ENCODE measurements around the gene MYO7B. TPM values are rescaled to one million over a fixed set of nuclear protein-coding genes. Genes with fewer than 3 reads are reported as not detected.

Gene MYO7B
- polyA plus RNA-seq, 2 of the 4 experiments (the other 2 are of a cell fraction) = 0.04 to 0.09 TPM

DNA sequence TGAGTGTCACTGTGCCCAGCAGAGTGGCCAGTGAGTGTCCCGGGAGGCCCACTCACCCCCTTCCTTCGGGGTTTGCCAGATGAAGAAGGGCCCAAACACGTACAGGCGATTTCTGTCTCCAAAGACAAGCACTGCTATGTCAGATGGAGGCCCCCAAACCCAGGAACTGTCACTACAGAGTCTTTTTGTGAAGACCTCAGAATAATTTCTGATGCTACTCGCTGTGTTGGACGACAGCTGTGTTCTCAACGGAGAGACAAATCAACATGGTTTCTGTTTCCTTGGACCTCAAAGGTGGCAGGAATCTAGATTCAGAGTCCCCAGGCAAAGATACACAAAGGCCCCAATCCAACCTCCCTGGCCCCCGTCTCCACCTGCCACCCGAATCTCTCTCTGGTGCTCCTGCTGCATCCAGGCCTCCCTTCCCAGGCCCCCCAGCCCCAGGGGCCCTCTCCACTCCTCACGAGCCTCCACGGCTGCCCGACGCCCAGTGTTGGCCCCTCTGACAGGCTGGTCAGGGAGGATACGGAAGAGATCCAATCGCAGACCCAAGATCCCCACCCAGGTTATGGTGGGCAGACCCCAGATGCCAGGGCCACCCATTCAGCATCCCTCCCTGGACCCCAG is 108.1 kb downstream of the MYO7B start (continued):
- TF ChIP-seq, protein P1, sequence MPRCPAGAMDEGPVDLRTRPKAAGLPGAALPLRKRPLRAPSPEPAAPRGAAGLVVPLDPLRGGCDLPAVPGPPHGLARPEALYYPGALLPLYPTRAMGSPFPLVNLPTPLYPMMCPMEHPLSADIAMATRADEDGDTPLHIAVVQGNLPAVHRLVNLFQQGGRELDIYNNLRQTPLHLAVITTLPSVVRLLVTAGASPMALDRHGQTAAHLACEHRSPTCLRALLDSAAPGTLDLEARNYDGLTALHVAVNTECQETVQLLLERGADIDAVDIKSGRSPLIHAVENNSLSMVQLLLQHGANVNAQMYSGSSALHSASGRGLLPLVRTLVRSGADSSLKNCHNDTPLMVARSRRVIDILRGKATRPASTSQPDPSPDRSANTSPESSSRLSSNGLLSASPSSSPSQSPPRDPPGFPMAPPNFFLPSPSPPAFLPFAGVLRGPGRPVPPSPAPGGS (IDR thresholded peaks at IDR 0.05) = no peak
- no peak for TF ChIP-seq JUNB (IDR thresholded peaks at IDR 0.05)

DNA sequence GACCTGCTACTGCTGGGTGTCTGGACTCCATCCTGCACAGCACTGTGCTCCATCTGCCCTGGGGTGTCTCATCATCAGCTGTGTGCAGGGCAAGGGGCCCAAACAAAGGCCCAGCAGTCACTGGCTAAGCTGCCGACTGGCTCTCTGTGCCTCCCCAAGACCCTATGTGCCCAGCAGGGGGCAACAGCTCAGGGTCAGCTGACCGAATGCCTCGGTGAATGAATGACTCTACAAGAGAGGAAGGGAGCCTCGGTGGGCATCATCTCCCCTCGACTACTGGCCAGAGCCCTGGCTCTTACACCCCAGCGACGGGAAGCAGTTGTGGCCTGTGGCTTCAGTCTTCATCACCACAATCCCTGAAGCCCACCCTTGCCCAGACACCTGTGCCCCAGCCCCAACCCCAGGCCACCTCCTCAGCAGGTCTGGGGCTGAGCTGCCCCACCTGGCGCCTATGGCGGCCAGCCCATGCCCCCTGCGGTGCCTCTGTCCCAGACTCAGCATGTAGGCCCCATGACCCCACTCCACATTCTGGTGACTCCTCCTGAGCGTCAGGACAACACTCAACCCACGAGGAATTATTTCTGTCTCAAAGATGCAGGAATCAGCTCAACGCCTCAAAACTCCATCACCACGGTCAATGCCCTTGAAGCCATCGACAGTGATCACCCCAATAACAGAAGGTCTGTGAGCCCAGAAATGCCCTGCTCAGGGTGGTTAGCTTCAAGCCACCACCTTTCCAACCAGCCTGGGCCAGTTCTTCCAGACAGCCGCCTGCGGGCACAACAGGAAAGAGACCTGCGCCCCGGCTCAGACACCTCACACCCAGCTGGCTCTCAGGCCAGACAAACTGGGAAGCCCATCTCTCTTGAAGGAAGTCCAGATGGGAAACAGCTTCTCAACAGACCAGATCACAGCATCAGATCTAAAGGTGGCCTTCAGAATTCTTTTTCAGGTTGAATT is 108.9 kb downstream of the MYO7B start:
- POLR2A ChIA-PET = no interaction called here
- TF ChIP-seq EHF (CRISPR knock-in tag; IDR thresholded peaks at IDR 0.05) (no peak), RARB (CRISPR knock-in tag; IDR thresholded peaks at IDR 0.05) (no peak)
- TF ChIP-seq, protein P2, sequence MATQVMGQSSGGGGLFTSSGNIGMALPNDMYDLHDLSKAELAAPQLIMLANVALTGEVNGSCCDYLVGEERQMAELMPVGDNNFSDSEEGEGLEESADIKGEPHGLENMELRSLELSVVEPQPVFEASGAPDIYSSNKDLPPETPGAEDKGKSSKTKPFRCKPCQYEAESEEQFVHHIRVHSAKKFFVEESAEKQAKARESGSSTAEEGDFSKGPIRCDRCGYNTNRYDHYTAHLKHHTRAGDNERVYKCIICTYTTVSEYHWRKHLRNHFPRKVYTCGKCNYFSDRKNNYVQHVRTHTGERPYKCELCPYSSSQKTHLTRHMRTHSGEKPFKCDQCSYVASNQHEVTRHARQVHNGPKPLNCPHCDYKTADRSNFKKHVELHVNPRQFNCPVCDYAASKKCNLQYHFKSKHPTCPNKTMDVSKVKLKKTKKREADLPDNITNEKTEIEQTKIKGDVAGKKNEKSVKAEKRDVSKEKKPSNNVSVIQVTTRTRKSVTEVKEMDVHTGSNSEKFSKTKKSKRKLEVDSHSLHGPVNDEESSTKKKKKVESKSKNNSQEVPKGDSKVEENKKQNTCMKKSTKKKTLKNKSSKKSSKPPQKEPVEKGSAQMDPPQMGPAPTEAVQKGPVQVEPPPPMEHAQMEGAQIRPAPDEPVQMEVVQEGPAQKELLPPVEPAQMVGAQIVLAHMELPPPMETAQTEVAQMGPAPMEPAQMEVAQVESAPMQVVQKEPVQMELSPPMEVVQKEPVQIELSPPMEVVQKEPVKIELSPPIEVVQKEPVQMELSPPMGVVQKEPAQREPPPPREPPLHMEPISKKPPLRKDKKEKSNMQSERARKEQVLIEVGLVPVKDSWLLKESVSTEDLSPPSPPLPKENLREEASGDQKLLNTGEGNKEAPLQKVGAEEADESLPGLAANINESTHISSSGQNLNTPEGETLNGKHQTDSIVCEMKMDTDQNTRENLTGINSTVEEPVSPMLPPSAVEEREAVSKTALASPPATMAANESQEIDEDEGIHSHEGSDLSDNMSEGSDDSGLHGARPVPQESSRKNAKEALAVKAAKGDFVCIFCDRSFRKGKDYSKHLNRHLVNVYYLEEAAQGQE (IDR thresholded peaks at IDR 0.05) = no peak

DNA sequence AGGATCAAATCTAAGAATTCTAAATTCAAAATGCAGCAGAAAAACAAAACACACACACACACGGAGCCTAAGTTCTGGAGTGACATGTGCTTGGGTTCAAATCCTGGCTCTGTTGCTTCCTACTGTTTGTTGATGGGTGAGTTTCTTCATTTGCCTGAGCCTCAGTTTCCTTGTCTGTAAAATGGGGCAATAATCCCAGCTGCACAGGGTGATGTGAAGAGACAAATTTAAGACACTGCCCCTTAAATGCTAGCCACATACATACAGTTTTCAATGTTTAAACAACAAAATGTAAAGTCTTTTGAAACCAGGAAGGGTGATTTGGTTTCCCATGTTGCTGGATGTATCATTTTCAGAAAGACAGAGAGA is 109.5 kb downstream of the MYO7B start:
- ATAC-seq (no peak), FAIRE-seq (no peak), DNase-seq (ENCODE audit: low read depth in 1 of 2, low spot score in 1 of 2) (no peak)
- TF ChIP-seq, protein P2 (IDR thresholded peaks at IDR 0.05) = no peak
- no peak for TF ChIP-seq RFX5 (IDR thresholded peaks at IDR 0.05)
- TF ChIP-seq CBX2 (IDR thresholded peaks at IDR 0.05; ENCODE audit: borderline replicate concordance, low read depth) = no peak
- no peak for TF ChIP-seq TP53 (CRISPR knock-in tag; IDR thresholded peaks at IDR 0.05)
- no peak for TF ChIP-seq RARB (CRISPR knock-in tag; IDR thresholded peaks at IDR 0.05)
- TF ChIP-seq NR3C1 (IDR thresholded peaks at IDR 0.05) = no peak
- TF ChIP-seq FOXS1 (CRISPR knock-in tag; IDR thresholded peaks at IDR 0.05) = no peak
- no peak for TF ChIP-seq FOSB (CRISPR knock-in tag; IDR thresholded peaks at IDR 0.05)
- TF ChIP-seq SREBF2 (IDR thresholded peaks at IDR 0.05) = no peak
- TF ChIP-seq KDM1A (IDR thresholded peaks at IDR 0.05; ENCODE audit: low read depth) = no peak
- TF ChIP-seq EHMT2 (IDR thresholded peaks at IDR 0.05; ENCODE audit: low read depth) = no peak
- no peak overlapping the region for H3K4me2 ChIP-seq
- no peak overlapping the region for H3K27ac ChIP-seq
- WGBS (ENCODE audit: missing lambda C conversion rate) = 42% methylated on average over 1 of the region's 1 CpG
- H3K4me3 ChIP-seq = no peak overlapping the region
- POLR2A ChIA-PET = no interaction called here
- H3K9me3 ChIP-seq = no peaks in the 10 kb centered on the region
- peaks cover 18% of the 10 kb centered on the region for H3K4me1 ChIP-seq
- CTCF ChIA-PET = interaction anchor here (1.3 to 1.4 kb wide), 2 partner anchors 62 to 320 kb away, joined by 3 read pairs; no protein-coding TSS in a partner anchor

More for the DNA sequence above, 108.9 kb downstream of the MYO7B start:
- no peak for FAIRE-seq
- Histone ChIP-seq H3K27ac (no peak overlapping the region), H3K4me2 (no peak overlapping the region), H3K4me3 (no peak overlapping the region), H3K4me1 (peaks cover 15% of the 10 kb centered on the region), H3K9me3 (no peaks in the 10 kb centered on the region)
- no peak for ATAC-seq
- WGBS (ENCODE audit: missing lambda C conversion rate) = 85% methylated on average over 12 of the region's 19 CpGs
- DNase-seq (ENCODE audit: low read depth in 1 of 2, low spot score in 1 of 2) = no peak
- CTCF ChIA-PET = interaction anchor here (1.0 to 1.4 kb wide), 4 partner anchors 8 to 319 kb away, joined by 3 to 5 read pairs (median 3); no protein-coding TSS in a partner anchor

All from A549 (cell line).